Liver (tissue), 9 donors: ENCODE measurements around the gene NRG3. TPM values are rescaled to one million over a fixed set of nuclear protein-coding genes. Genes with fewer than 3 reads are reported as not detected.

ENCODE experiments used
- DNase-seq: peaks from one replicate; pipeline ENCODE4 v3.0.0-alpha.2; 2017; ENCODE audit warnings: low spot score
- H3K27ac ChIP-seq, 2 donors: one replicate each; pipeline ENCODE4 v1.7.0; 2013; ENCODE audit warnings: inconsistent platforms in 2 of 2, low read length in 2 of 2, control low read depth in 1 of 2, low read depth in 1 of 2, mild to moderate bottlenecking in 1 of 2
- H3K27me3 ChIP-seq, 4 donors: one replicate each; pipeline versions ENCODE4 v1.6.1 to v1.7.0; 2013; ENCODE audit warnings: low read length in 3 of 4, inconsistent platforms in 1 of 4, mild to moderate bottlenecking in 1 of 4, moderate library complexity in 1 of 4; ENCODE audit not compliant: control insufficient read depth in 4 of 4, insufficient read depth in 4 of 4
- H3K36me3 ChIP-seq, 4 donors: one replicate each; pipeline versions ENCODE4 v1.6.1 to v1.7.0; 2013; ENCODE audit warnings: low read length in 3 of 4, mild to moderate bottlenecking in 3 of 4, low read depth in 1 of 4, moderate library complexity in 1 of 4; ENCODE audit not compliant: control insufficient read depth in 4 of 4, insufficient read depth in 3 of 4
- H3K4me1 ChIP-seq, 4 donors: one replicate each; pipeline versions ENCODE4 v1.6.1 to v1.7.0; 2013; ENCODE audit warnings: low read length in 3 of 4, mild to moderate bottlenecking in 3 of 4, moderate library complexity in 1 of 4; ENCODE audit not compliant: control insufficient read depth in 4 of 4, insufficient read depth in 4 of 4
- H3K4me3 ChIP-seq, 3 donors: one replicate each; pipeline versions ENCODE4 v1.6.1 to v1.7.0; 2013; ENCODE audit warnings: low read length in 3 of 3, control low read depth in 1 of 3, low read depth in 1 of 3, mild to moderate bottlenecking in 1 of 3
- H3K9ac ChIP-seq, 2 donors: one replicate each; pipeline ENCODE4 v1.7.0; 2013; ENCODE audit warnings: low read length in 2 of 2, mild to moderate bottlenecking in 2 of 2, moderate library complexity in 2 of 2, control low read depth in 1 of 2, low read depth in 1 of 2
- H3K9me3 ChIP-seq, 4 donors: one replicate each; pipeline versions ENCODE4 v1.6.1 to v1.7.0; 2013; ENCODE audit warnings: low read length in 3 of 4; ENCODE audit not compliant: control insufficient read depth in 4 of 4
- EGR1 ChIP-seq, 2 donors: IDR thresholded peaks; 2 replicates each; pipeline ENCODE4 v1.6.1; 2016 to 2018; ENCODE audit warnings: antibody characterized with exemption in 2 of 2, low read depth in 2 of 2
- FOXA1 ChIP-seq: IDR thresholded peaks from 2 replicates; pipeline ENCODE4 v1.6.1; 2016; ENCODE audit warnings: antibody characterized with exemption
- GABPA ChIP-seq, 2 donors: IDR thresholded peaks in 1 of 2; conservative IDR thresholded peaks in 1 of 2; 2 replicates each; pipeline ENCODE4 v1.6.1; 2016; ENCODE audit warnings: antibody characterized with exemption in 2 of 2, mild to moderate bottlenecking in 1 of 2, moderate library complexity in 1 of 2
- JUND ChIP-seq, 2 donors: IDR thresholded peaks; 2 replicates each; pipeline ENCODE4 v1.6.1; 2016; ENCODE audit warnings: antibody characterized with exemption in 2 of 2
- NR2F2 ChIP-seq: IDR thresholded peaks from 2 replicates; pipeline ENCODE4 v1.6.1; 2016; ENCODE audit warnings: antibody characterized with exemption
- SP1 ChIP-seq: IDR thresholded peaks from 2 replicates; pipeline ENCODE4 v1.6.1; 2018; ENCODE audit warnings: antibody characterized with exemption, mild to moderate bottlenecking
- TAF1 ChIP-seq: conservative IDR thresholded peaks from 2 replicates; pipeline ENCODE4 v1.6.1; 2016; ENCODE audit warnings: antibody characterized with exemption, mild to moderate bottlenecking
- YY1 ChIP-seq: IDR thresholded peaks from 2 replicates; pipeline ENCODE4 v1.6.1; 2016; ENCODE audit warnings: antibody characterized with exemption, mild to moderate bottlenecking
- WGBS: extraction: QIAGEN DNeasy Blood & Tissue Kit; methylation state at CpG from one replicate; pipeline ENCODE4 v1.1.7; 2013; 5-methylcytosine and 5-hydroxymethylcytosine counted together
- polyA plus RNA-seq, 2 donors: library from polyadenylated mRNA; stranded (reverse) in 1 of 2; unstranded in 1 of 2; fragments of 200-250 nt in 1 of 2; fragments of >200 nt in 1 of 2; fragmentation: Nextera tagmentation in 1 of 2; extraction: Ambion mirVana in 1 of 2; gene quantifications; one replicate each; pipeline versions ENCODE4 v1.2.1 to v1.2.3, GENCODE V29; 2013 to 2015
- total RNA-seq, 2 donors: library from RNA; depleted of rRNA; stranded (reverse); fragments of >200 nt; gene quantifications; one replicate each; pipeline ENCODE4 v1.2.3, GENCODE V29; 2014
- TF ChIP-seq, protein P1 (sequence below): IDR thresholded peaks from 2 replicates; pipeline ENCODE4 v1.6.1; 2016; ENCODE audit warnings: antibody characterized with exemption
- TF ChIP-seq, protein P2 (sequence below): IDR thresholded peaks from 2 replicates; pipeline ENCODE4 v1.6.1; 2016; ENCODE audit warnings: antibody characterized with exemption
- TF ChIP-seq, protein P3 (sequence below): fragments of 150-350 bp; IDR thresholded peaks from 2 replicates; pipeline ENCODE4 v1.5.1; 2017; ENCODE audit warnings: improper control_type of control experiment, low read depth, low read length; ENCODE audit not compliant: missing input control
- TF ChIP-seq, protein P4 (sequence below): IDR thresholded peaks from 2 replicates; pipeline ENCODE4 v1.6.1; 2016; ENCODE audit warnings: antibody characterized with exemption, mild to moderate bottlenecking
- donor health status: healthy.
- donor health status: healthy.
- donor health status: healthy.
- donor health status: healthy.
- donor health status: healthy.

The NRG3 gene
- total and polyA plus RNA-seq, 4 donors, result 0.24 to 3.7 (median 0.38) TPM

DNA sequence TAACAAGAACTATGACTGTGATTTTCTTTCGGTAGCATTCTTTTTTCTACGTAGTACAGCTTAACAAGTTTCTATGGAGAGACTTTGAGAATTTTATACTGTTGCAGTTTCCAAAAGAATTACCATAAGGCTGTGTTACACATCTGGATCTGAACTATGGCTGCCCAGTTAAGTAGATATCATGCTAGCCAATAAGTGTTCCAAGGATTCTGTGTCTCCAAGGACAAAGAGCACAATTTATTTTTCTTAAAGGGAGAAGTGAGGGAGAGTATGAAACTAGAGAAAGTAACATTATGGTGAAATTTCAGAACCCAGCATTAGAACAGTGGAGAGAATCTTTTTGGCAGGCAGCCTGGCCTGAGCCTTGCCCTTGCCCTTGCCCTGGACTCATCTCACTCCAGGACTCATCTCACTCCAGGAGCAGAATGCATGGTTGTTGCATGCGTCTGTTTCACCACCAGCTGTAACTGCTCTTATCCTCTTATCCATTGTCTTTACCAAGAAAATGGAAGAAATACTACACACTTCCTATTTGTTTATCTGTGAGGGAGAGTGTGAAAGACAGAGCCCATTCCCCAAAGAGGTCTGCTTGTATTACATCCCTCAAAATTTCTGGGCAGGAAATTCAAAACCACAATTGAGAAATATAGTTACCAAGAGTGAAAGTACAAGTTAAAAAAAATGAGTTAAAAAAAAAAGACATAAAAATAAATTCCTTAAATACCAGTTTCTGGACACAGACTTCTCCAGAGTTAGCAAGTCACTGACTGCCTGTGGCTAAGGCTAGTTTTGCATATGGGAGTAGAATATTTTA, 1067.5 kb downstream of the NRG3 start:
- H3K9ac ChIP-seq, result no peak overlapping the region
- H3K27ac ChIP-seq, result no peak overlapping the region
- no peaks in the 10 kb centered on the region for H3K36me3 ChIP-seq
- 84% methylated on average over 3 of the region's 3 CpGs for WGBS
- no peaks in the 10 kb centered on the region for H3K4me1 ChIP-seq
- no peak for DNase-seq
- no peaks in the 10 kb centered on the region for H3K27me3 ChIP-seq
- H3K4me3 ChIP-seq, result no peak overlapping the region
- TF ChIP-seq, protein P1, sequence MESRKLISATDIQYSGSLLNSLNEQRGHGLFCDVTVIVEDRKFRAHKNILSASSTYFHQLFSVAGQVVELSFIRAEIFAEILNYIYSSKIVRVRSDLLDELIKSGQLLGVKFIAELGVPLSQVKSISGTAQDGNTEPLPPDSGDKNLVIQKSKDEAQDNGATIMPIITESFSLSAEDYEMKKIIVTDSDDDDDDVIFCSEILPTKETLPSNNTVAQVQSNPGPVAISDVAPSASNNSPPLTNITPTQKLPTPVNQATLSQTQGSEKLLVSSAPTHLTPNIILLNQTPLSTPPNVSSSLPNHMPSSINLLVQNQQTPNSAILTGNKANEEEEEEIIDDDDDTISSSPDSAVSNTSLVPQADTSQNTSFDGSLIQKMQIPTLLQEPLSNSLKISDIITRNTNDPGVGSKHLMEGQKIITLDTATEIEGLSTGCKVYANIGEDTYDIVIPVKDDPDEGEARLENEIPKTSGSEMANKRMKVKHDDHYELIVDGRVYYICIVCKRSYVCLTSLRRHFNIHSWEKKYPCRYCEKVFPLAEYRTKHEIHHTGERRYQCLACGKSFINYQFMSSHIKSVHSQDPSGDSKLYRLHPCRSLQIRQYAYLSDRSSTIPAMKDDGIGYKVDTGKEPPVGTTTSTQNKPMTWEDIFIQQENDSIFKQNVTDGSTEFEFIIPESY, result no peak
- TF ChIP-seq EGR1 (IDR thresholded peaks at IDR 0.05; ENCODE audit: low read depth in 2 of 2) (no peak), NR2F2 (peak; percentile 45), FOXA1 (no peak)
- TF ChIP-seq, protein P2, sequence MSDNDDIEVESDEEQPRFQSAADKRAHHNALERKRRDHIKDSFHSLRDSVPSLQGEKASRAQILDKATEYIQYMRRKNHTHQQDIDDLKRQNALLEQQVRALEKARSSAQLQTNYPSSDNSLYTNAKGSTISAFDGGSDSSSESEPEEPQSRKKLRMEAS, result no peak
- TF ChIP-seq, protein P3, sequence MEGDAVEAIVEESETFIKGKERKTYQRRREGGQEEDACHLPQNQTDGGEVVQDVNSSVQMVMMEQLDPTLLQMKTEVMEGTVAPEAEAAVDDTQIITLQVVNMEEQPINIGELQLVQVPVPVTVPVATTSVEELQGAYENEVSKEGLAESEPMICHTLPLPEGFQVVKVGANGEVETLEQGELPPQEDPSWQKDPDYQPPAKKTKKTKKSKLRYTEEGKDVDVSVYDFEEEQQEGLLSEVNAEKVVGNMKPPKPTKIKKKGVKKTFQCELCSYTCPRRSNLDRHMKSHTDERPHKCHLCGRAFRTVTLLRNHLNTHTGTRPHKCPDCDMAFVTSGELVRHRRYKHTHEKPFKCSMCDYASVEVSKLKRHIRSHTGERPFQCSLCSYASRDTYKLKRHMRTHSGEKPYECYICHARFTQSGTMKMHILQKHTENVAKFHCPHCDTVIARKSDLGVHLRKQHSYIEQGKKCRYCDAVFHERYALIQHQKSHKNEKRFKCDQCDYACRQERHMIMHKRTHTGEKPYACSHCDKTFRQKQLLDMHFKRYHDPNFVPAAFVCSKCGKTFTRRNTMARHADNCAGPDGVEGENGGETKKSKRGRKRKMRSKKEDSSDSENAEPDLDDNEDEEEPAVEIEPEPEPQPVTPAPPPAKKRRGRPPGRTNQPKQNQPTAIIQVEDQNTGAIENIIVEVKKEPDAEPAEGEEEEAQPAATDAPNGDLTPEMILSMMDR, result no peak
- TF ChIP-seq, protein P4, sequence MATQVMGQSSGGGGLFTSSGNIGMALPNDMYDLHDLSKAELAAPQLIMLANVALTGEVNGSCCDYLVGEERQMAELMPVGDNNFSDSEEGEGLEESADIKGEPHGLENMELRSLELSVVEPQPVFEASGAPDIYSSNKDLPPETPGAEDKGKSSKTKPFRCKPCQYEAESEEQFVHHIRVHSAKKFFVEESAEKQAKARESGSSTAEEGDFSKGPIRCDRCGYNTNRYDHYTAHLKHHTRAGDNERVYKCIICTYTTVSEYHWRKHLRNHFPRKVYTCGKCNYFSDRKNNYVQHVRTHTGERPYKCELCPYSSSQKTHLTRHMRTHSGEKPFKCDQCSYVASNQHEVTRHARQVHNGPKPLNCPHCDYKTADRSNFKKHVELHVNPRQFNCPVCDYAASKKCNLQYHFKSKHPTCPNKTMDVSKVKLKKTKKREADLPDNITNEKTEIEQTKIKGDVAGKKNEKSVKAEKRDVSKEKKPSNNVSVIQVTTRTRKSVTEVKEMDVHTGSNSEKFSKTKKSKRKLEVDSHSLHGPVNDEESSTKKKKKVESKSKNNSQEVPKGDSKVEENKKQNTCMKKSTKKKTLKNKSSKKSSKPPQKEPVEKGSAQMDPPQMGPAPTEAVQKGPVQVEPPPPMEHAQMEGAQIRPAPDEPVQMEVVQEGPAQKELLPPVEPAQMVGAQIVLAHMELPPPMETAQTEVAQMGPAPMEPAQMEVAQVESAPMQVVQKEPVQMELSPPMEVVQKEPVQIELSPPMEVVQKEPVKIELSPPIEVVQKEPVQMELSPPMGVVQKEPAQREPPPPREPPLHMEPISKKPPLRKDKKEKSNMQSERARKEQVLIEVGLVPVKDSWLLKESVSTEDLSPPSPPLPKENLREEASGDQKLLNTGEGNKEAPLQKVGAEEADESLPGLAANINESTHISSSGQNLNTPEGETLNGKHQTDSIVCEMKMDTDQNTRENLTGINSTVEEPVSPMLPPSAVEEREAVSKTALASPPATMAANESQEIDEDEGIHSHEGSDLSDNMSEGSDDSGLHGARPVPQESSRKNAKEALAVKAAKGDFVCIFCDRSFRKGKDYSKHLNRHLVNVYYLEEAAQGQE, result no peak
- H3K9me3 ChIP-seq, result peaks cover 0 to 11% (median 1%) of the 10 kb centered on the region in 4 donors

DNA sequence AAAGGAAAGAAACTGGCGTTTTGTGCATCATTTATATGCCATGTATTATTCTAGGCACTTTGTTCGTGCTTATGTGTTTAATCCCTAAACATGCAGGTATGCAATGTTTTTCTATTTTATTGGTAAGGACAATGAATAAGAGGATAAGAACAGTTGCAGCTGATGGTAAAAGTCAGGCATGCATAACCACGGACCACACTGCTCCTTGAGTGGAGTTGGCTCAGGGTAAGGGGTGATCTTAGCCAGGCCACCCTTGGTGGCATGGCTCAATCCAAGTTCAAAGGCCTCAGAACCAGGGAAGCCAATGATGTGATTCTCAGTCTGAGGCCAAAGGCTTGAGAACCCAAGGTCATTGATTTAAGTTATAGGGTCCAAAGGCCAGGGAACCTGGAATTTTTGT, 1068.1 kb downstream of the NRG3 start:
- H3K9me3 ChIP-seq, result peaks cover 0 to 11% (median 1%) of the 10 kb centered on the region in 4 donors
- 78% methylated on average over 3 of the region's 3 CpGs for WGBS
- H3K27ac ChIP-seq, result no peak overlapping the region
- H3K36me3 ChIP-seq, result no peaks in the 10 kb centered on the region
- no peak overlapping the region for H3K9ac ChIP-seq
- no peak overlapping the region for H3K4me3 ChIP-seq
- no peaks in the 10 kb centered on the region for H3K4me1 ChIP-seq
- no peak for DNase-seq
- H3K27me3 ChIP-seq, result no peaks in the 10 kb centered on the region
- TF ChIP-seq TAF1 (no peak), NR2F2 (no peak), JUND (IDR thresholded peaks at IDR 0.05) (no peak), YY1 (no peak), SP1 (no peak), EGR1 (IDR thresholded peaks at IDR 0.05; ENCODE audit: low read depth in 2 of 2) (no peak), GABPA (IDR thresholded peaks at IDR 0.05 in 1 of 2, conservative IDR thresholded peaks at IDR 0.05 in 1 of 2) (no peak)
- TF ChIP-seq, protein P3, result no peak
- TF ChIP-seq, protein P4, result no peak
- TF ChIP-seq, protein P2, result no peak
- TF ChIP-seq, protein P1, result no peak
